PC-9 (cell line): ENCODE measurements around the gene APOC3. TPM values are rescaled to one million over a fixed set of nuclear protein-coding genes. Genes with fewer than 3 reads are reported as not detected.
"Not testable (repeated sequence)": the region's sequence is repeated elsewhere in the genome, so short reads cannot be mapped to it uniquely, and the experiment has no call there.

Experiments
- BruUV-seq: library from RNA; stranded (reverse); fragments of 400-500 nt; replicated peaks from 2 replicates; lab custom pipeline; 2021; lab: Mats Ljungman, UMichigan
- CTCF ChIA-PET: fragments of 300-600 bp; sonication (Branson Sonifier 250); formaldehyde crosslinking; loops from one replicate; lab custom pipeline; 2022; ENCODE audit warnings: antibody characterized with exemption; lab: Charles Lee
- POLR2A ChIA-PET: fragments of 300-600 bp; sonication (Branson Sonifier 250); formaldehyde crosslinking; loops from one replicate; lab custom pipeline; 2022; ENCODE audit warnings: antibody characterized with exemption; ENCODE audit not compliant: unreplicated experiment; lab: Charles Lee
- DNase-seq, 2 experiments: peaks; one replicate each; pipeline versions ENCODE4 v3.0.0 to v3.0.0-alpha.2; 2015 to 2022; ENCODE audit warnings: mixed read lengths in 1 of 2
- H2AFZ ChIP-seq: fragments of 200-600 bp; sonication (generic); 2 replicates; pipeline ENCODE4 v1.8.1; 2017; ENCODE audit warnings: antibody characterized with exemption
- H3F3A ChIP-seq: fragments of 200-600 bp; sonication (generic); 2 replicates; pipeline ENCODE4 v1.8.1; 2017; ENCODE audit warnings: antibody characterized with exemption, mild to moderate bottlenecking, low read depth; ENCODE audit not compliant: insufficient read depth
- H3K27ac ChIP-seq: fragments of 200-600 bp; sonication (generic); 2 replicates; pipeline ENCODE4 v1.6.1; 2016; ENCODE audit warnings: mixed run types
- H3K27me3 ChIP-seq: fragments of 200-600 bp; sonication (generic); 2 replicates; pipeline ENCODE4 v1.6.1; 2016; ENCODE audit warnings: low read depth, mixed run types; ENCODE audit not compliant: insufficient read depth
- H3K36me3 ChIP-seq: fragments of 200-600 bp; sonication (generic); 2 replicates; pipeline ENCODE4 v1.6.1; 2016; ENCODE audit warnings: low read depth, mixed run types
- H3K4me1 ChIP-seq: fragments of 200-600 bp; sonication (generic); replicated peaks from 2 replicates; pipeline ENCODE4 v1.6.1; 2016; ENCODE audit warnings: mixed run types; ENCODE audit not compliant: insufficient read depth
- H3K4me2 ChIP-seq: fragments of 200-600 bp; sonication (generic); 2 replicates; pipeline ENCODE4 v1.6.1; 2017; ENCODE audit warnings: mixed run types
- H3K4me3 ChIP-seq: fragments of 200-600 bp; sonication (generic); 2 replicates; pipeline ENCODE4 v1.6.1; 2016; ENCODE audit warnings: mixed run types
- H3K79me2 ChIP-seq: fragments of 200-600 bp; sonication (generic); 2 replicates; pipeline ENCODE4 v1.6.1; 2017; ENCODE audit warnings: low read depth, mixed run types
- H3K9me2 ChIP-seq: fragments of 200-600 bp; sonication (generic); 2 replicates; pipeline ENCODE4 v1.8.1; 2017; ENCODE audit warnings: mild to moderate bottlenecking; ENCODE audit not compliant: insufficient read depth
- H3K9me3 ChIP-seq: fragments of 200-600 bp; sonication (generic); 2 replicates; pipeline ENCODE4 v1.8.1; 2016; ENCODE audit warnings: low read depth; ENCODE audit not compliant: insufficient read depth
- H4K20me1 ChIP-seq: fragments of 200-600 bp; sonication (generic); 2 replicates; pipeline ENCODE4 v1.8.1; 2017; ENCODE audit not compliant: insufficient read depth
- CTCF ChIP-seq: fragments of 200-600 bp; sonication (generic); conservative IDR thresholded peaks from 2 replicates; pipeline ENCODE4 v1.6.1; 2017; ENCODE audit warnings: mixed run types, antibody characterized with exemption, mild to moderate bottlenecking, moderate library complexity
- EZH2 ChIP-seq: fragments of 200-600 bp; sonication (generic); IDR thresholded peaks from 2 replicates; pipeline ENCODE4 v1.8.0; 2017; ENCODE audit warnings: antibody characterized with exemption, low read depth
- intact Hi-C: fragments of 100-400 bp; cut with micrococcal nuclease; formaldehyde crosslinking; loops from one replicate; pipeline ENCODE4 v1.10.0; 2022; ENCODE audit not compliant: unreplicated experiment
- total RNA-seq: library from RNA; stranded (reverse); gene quantifications from 2 replicates; pipeline ENCODE4 v1.2.3, GENCODE V29; 2021

The APOC3 gene
- total RNA-seq, 1 experiment from 2014 or later, result not detected

GRCh38 chr11:116832350-116833290, 2.9 kb downstream of the APOC3 start:
- Histone ChIP-seq H3K79me2 (no peaks in the 10 kb centered on the region), H3K27me3 (no peaks in the 10 kb centered on the region), H3K4me2 (peak overlapping the region; percentile 3; the same call in 1 of the 2 replicates), H4K20me1 (no peaks in the 10 kb centered on the region), H3K9me2 (no peaks in the 10 kb centered on the region), H3K4me1 (peaks cover 8% of the 10 kb centered on the region; the same call in 1 of the 2 replicates), H3K9me3 (no peaks in the 10 kb centered on the region), H3K27ac (no peak overlapping the region), H3F3A (no peaks in the 10 kb centered on the region), H2AFZ (no peak overlapping the region), H3K4me3 (no peak overlapping the region), H3K36me3 (no peaks in the 10 kb centered on the region)
- POLR2A ChIA-PET, result no interaction called here
- BruUV-seq, result no TSS peak
- CTCF ChIA-PET, result interaction anchor here (0.6 kb wide), 1 partner anchor 10 kb away, joined by 6 read pairs; no protein-coding TSS in a partner anchor
- no peak for DNase-seq
- intact Hi-C loops, result no loop called here
- TF ChIP-seq EZH2, result no peak
- TF ChIP-seq CTCF, result no peak

GRCh38 chr11:116833491-116833815, 3.7 kb downstream of the APOC3 start:
- intact Hi-C loops, result no loop called here
- TF ChIP-seq CTCF (no peak), EZH2 (no peak)
- Histone ChIP-seq H3K9me3 (no peaks in the 10 kb centered on the region), H4K20me1 (no peaks in the 10 kb centered on the region), H3K4me1 (peaks cover 8% of the 10 kb centered on the region; the same call in 1 of the 2 replicates), H3K36me3 (no peaks in the 10 kb centered on the region), H2AFZ (no peak overlapping the region), H3F3A (no peaks in the 10 kb centered on the region), H3K4me3 (no peak overlapping the region), H3K4me2 (no peak overlapping the region), H3K27ac (no peak overlapping the region), H3K79me2 (no peaks in the 10 kb centered on the region), H3K9me2 (no peaks in the 10 kb centered on the region), H3K27me3 (no peaks in the 10 kb centered on the region)
- no TSS peak for BruUV-seq
- no peak for DNase-seq
- ChIA-PET POLR2A (no interaction called here), CTCF (interaction anchor here (0.6 kb wide), 1 partner anchor 9 kb away, joined by 6 read pairs; no protein-coding TSS in a partner anchor)

GRCh38 chr11:116833816-116834534, 4.3 kb downstream of the APOC3 start:
- H2AFZ ChIP-seq, result no peak overlapping the region
- no peak for DNase-seq
- no TSS peak for BruUV-seq
- H3K9me2 ChIP-seq, result no peaks in the 10 kb centered on the region
- intact Hi-C loops, result no loop called here
- no peak overlapping the region for H3K4me3 ChIP-seq
- no peaks in the 10 kb centered on the region for H3K27me3 ChIP-seq
- H3K4me2 ChIP-seq, result no peak overlapping the region
- H3K79me2 ChIP-seq, result no peaks in the 10 kb centered on the region
- H3K4me1 ChIP-seq, result peaks cover 8% of the 10 kb centered on the region; the same call in 1 of the 2 replicates
- H3K27ac ChIP-seq, result no peak overlapping the region
- POLR2A ChIA-PET, result no interaction called here
- CTCF ChIA-PET, result interaction anchor here (0.7 kb wide), 1 partner anchor 48 kb away, joined by 8 read pairs; no protein-coding TSS in a partner anchor
- H3K9me3 ChIP-seq, result no peaks in the 10 kb centered on the region
- no peaks in the 10 kb centered on the region for H4K20me1 ChIP-seq
- no peaks in the 10 kb centered on the region for H3F3A ChIP-seq
- no peak for TF ChIP-seq CTCF
- no peak for TF ChIP-seq EZH2
- no peaks in the 10 kb centered on the region for H3K36me3 ChIP-seq

DNA sequence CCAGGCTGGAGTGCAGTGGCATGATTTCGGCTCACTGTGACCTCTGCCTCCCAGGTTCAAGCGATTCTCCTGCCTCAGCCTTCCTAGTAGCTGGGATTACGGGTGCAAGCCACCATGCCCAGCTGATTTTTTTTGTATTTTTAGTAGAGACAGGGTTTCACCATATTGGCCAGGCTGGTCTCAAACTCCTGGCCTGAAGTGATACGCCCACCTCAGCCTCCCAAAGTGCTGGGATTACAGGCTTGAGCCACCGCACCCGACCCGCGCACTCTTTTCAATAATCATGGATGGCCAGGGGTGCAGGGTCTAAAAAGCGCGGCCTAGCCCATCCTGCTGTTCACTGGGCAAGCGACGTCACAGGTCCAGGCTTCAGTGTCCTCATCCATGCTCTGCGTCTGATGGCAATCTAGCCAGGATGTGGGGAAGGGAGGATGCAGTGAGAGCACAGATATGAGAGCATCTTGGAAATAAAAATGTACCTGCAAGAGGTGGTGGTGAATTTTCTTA, 4.9 kb downstream of the APOC3 start:
- H3K36me3 ChIP-seq, H3K4me3 ChIP-seq, DNase-seq, H3F3A ChIP-seq, POLR2A ChIA-PET, H3K27ac ChIP-seq, H3K4me2 ChIP-seq, H3K9me3 ChIP-seq, H3K27me3 ChIP-seq, H4K20me1 ChIP-seq, H3K4me1 ChIP-seq, H3K9me2 ChIP-seq, H2AFZ ChIP-seq, H3K79me2 ChIP-seq, BruUV-seq: not testable (repeated sequence)
- intact Hi-C loops, result loop anchor here (5.0 kb wide), 1 partner anchor 47 kb away; the partner anchor contains the start of gene ZPR1
- CTCF ChIA-PET, result interaction anchor here (0.7 kb wide), 1 partner anchor 48 kb away, joined by 8 read pairs; no protein-coding TSS in a partner anchor
